ENCODE results near the gene PRDM4. TPM values are rescaled to one million over a fixed set of nuclear protein-coding genes. Genes with fewer than 3 reads are reported as not detected.

The PRDM4 gene
- total and polyA plus RNA-seq, 2 of the 13 experiments (the other 11 are each of a cell fraction or from before 2014, with no cell fraction given), result 9.9 to 15.3 TPM

- no peak for ATAC-seq
- H3K27me3 ChIP-seq (ENCODE audit: control insufficient read depth in 1 of 2, insufficient read depth in 2 of 2, low read length in 2 of 2), result no peaks in the 10 kb centered on the region
- ChIA-PET CTCF (ENCODE audit: low intra/inter-chr PET ratio, low total read pairs) (no interaction called here), POLR2A (no interaction called here)
- no peak overlapping the region for H3K27ac ChIP-seq (ENCODE audit: extremely low read length, insufficient read depth, low read length)
- in situ Hi-C loops (cut with HindIII; ENCODE audit: extremely low pct_ligation_motif_present, low pct_unique_long_range_greater_than_20kb) (no loop called here), intact Hi-C loops (cut with micrococcal nuclease; ENCODE audit: unreplicated experiment) (no loop called here)
- H3K79me2 ChIP-seq (ENCODE audit: insufficient read depth, low read length), result no peaks in the 10 kb centered on the region
- DNase-seq (ENCODE audit: low spot score), result no peak
- 96% methylated on average over 1 of the region's 1 CpG for WGBS (ENCODE audit: low lambda C conversion rate)
- H3K9ac ChIP-seq (ENCODE audit: insufficient read depth, low read depth, low read length), result no peak overlapping the region
- H3K4me2 ChIP-seq (ENCODE audit: low read depth, low read length), result no peak overlapping the region
- no peaks in the 10 kb centered on the region for H4K20me1 ChIP-seq (ENCODE audit: insufficient read depth, low read length)
- H2AFZ ChIP-seq (ENCODE audit: low read length), result no peak overlapping the region
- no peaks in the 10 kb centered on the region for H3K9me3 ChIP-seq (ENCODE audit: low read length)
- TF ChIP-seq ZBTB33 (CRISPR knock-in tag; IDR thresholded peaks at IDR 0.05) (no peak), SOX6 (IDR thresholded peaks at IDR 0.05) (no peak), SOX6 (CRISPR knock-in tag; IDR thresholded peaks at IDR 0.05) (no peak), ZNF639 (CRISPR knock-in tag; conservative IDR thresholded peaks at IDR 0.05) (no peak)
- no peak for FAIRE-seq
- BruUV-seq (replicated peaks), result no TSS peak
- H3K4me1 ChIP-seq (ENCODE audit: insufficient read depth, low read length), result no peaks in the 10 kb centered on the region
- H3K4me3 ChIP-seq (replicated peaks in 1 of 3; ENCODE audit: insufficient read depth in 1 of 3, low read depth in 2 of 3, low read length in 3 of 3), result no peak overlapping the region
- H3K36me3 ChIP-seq (replicated peaks in 1 of 2; ENCODE audit: control insufficient read depth in 1 of 2, insufficient read depth in 2 of 2, low read length in 2 of 2), result peaks cover 18 to 64% of the 10 kb centered on the region in 2 experiments; a peak in 4 of 5 replicates
These were observed 11.9 kb downstream of the PRDM4 start for GRCh38 chr12:107749083-107749482.

- no peak for ATAC-seq
- no peak for TF ChIP-seq ZNF598 (CRISPR knock-in tag; IDR thresholded peaks at IDR 0.05; ENCODE audit: borderline replicate concordance)
- no peak for TF ChIP-seq ZNF530 (CRISPR knock-in tag; IDR thresholded peaks at IDR 0.05; ENCODE audit: low read depth)
- no peak for DNase-seq (ENCODE audit: low spot score)
- CTCF ChIA-PET (ENCODE audit: low intra/inter-chr PET ratio, low total read pairs), result no interaction called here
- FAIRE-seq, result no peak
- intact Hi-C loops (cut with micrococcal nuclease; ENCODE audit: unreplicated experiment) (no loop called here), in situ Hi-C loops (cut with HindIII; ENCODE audit: extremely low pct_ligation_motif_present, low pct_unique_long_range_greater_than_20kb) (no loop called here)
- H3K79me2 ChIP-seq (ENCODE audit: insufficient read depth, low read length), result no peaks in the 10 kb centered on the region
- H3K4me3 ChIP-seq (replicated peaks in 1 of 3; ENCODE audit: insufficient read depth in 1 of 3, low read depth in 2 of 3, low read length in 3 of 3), result no peak overlapping the region
- no peak overlapping the region for H2AFZ ChIP-seq (ENCODE audit: low read length)
- H3K4me2 ChIP-seq (ENCODE audit: low read depth, low read length), result no peak overlapping the region
- no peaks in the 10 kb centered on the region for H4K20me1 ChIP-seq (ENCODE audit: insufficient read depth, low read length)
- H3K27me3 ChIP-seq (ENCODE audit: control insufficient read depth in 1 of 2, insufficient read depth in 2 of 2, low read length in 2 of 2), result no peaks in the 10 kb centered on the region
- H3K9ac ChIP-seq (ENCODE audit: insufficient read depth, low read depth, low read length), result no peak overlapping the region
- no peaks in the 10 kb centered on the region for H3K9me3 ChIP-seq (ENCODE audit: low read length)
- BruUV-seq (replicated peaks), result no TSS peak
- POLR2A ChIA-PET, result no interaction called here
- H3K36me3 ChIP-seq (replicated peaks in 1 of 2; ENCODE audit: control insufficient read depth in 1 of 2, insufficient read depth in 2 of 2, low read length in 2 of 2), result peaks cover 17 to 62% of the 10 kb centered on the region in 2 experiments; a peak in 4 of 5 replicates
- no peak overlapping the region for H3K27ac ChIP-seq (ENCODE audit: extremely low read length, insufficient read depth, low read length)
- H3K4me1 ChIP-seq (ENCODE audit: insufficient read depth, low read length), result no peaks in the 10 kb centered on the region
- WGBS (ENCODE audit: low lambda C conversion rate), result 95% methylated on average over 6 of the region's 6 CpGs
These were observed 12.5 kb downstream of the PRDM4 start for GRCh38 chr12:107748472-107748871.
